Mesendoderm (in vitro differentiated cells): ENCODE measurements around the gene CP.

ENCODE experiments used
- DNase-seq: peaks from one replicate; pipeline ENCODE4 v3.0.0; 2013
- H2AK5ac ChIP-seq: 2 replicates; pipeline ENCODE4 v1.6.1; 2013; ENCODE audit warnings: low read length, inconsistent platforms
- H2BK120ac ChIP-seq: 2 replicates; pipeline ENCODE4 v1.6.1; 2013; ENCODE audit warnings: low read depth, mild to moderate bottlenecking, low read length, moderate library complexity, mixed read lengths
- H2BK15ac ChIP-seq: replicated peaks from 2 replicates; pipeline ENCODE4 v1.6.1; 2013; ENCODE audit warnings: low read depth, mild to moderate bottlenecking, moderate library complexity
- H2BK5ac ChIP-seq: 2 replicates; pipeline ENCODE4 v1.6.1; 2013; ENCODE audit warnings: low read length, inconsistent platforms
- H3K18ac ChIP-seq: 2 replicates; pipeline ENCODE4 v1.6.1; 2013; ENCODE audit warnings: mild to moderate bottlenecking, low read length, mixed read lengths
- H3K23ac ChIP-seq: one replicate; pipeline ENCODE4 v1.6.1; 2013; ENCODE audit warnings: low read length
- H3K27ac ChIP-seq: 2 replicates; pipeline ENCODE4 v1.5.1; 2013; ENCODE audit warnings: low read depth, mild to moderate bottlenecking, inconsistent platforms, low read length, moderate library complexity
- H3K27me3 ChIP-seq: 2 replicates; pipeline ENCODE4 v1.6.1; 2013; ENCODE audit warnings: low read length, control low read depth, mild to moderate bottlenecking, inconsistent platforms; ENCODE audit not compliant: insufficient read depth, poor library complexity
- H3K36me3 ChIP-seq: 2 replicates; pipeline ENCODE4 v1.6.1; 2013; ENCODE audit warnings: low read length, inconsistent platforms; ENCODE audit not compliant: control insufficient read depth, insufficient read depth
- H3K4ac ChIP-seq: one replicate; pipeline ENCODE4 v1.6.1; 2013; ENCODE audit warnings: low read depth, mild to moderate bottlenecking, low read length, moderate library complexity
- H3K4me1 ChIP-seq: 2 replicates; pipeline ENCODE4 v1.6.1; 2013; ENCODE audit warnings: low read depth, low read length, inconsistent platforms; ENCODE audit not compliant: control insufficient read depth
- H3K4me2 ChIP-seq: 2 replicates; pipeline ENCODE4 v1.6.1; 2013; ENCODE audit warnings: low read length
- H3K4me3 ChIP-seq: 2 replicates; pipeline ENCODE4 v1.5.1; 2013; ENCODE audit warnings: mild to moderate bottlenecking, low read length
- H3K56ac ChIP-seq: one replicate; pipeline ENCODE4 v1.6.1; 2013; ENCODE audit warnings: low read length
- H3K79me1 ChIP-seq: 2 replicates; pipeline ENCODE4 v1.6.1; 2013; ENCODE audit warnings: low read length, inconsistent platforms
- H3K79me2 ChIP-seq: 2 replicates; pipeline ENCODE4 v1.6.1; 2013; ENCODE audit warnings: mild to moderate bottlenecking, low read length; ENCODE audit not compliant: control insufficient read depth, insufficient read depth
- H3K9ac ChIP-seq: 2 replicates; pipeline ENCODE4 v1.6.1; 2013; ENCODE audit warnings: low read length, inconsistent platforms
- H4K5ac ChIP-seq: one replicate; pipeline ENCODE4 v1.6.1; 2013; ENCODE audit warnings: low read length
- H4K8ac ChIP-seq: one replicate; pipeline ENCODE4 v1.6.1; 2013; ENCODE audit warnings: low read depth, mild to moderate bottlenecking, control low read depth, low read length, moderate library complexity
- WGBS: extraction: QIAGEN DNeasy Blood & Tissue Kit; methylation state at CpG from one replicate; pipeline ENCODE4 v1.1.7; 2013; ENCODE audit warnings: low lambda C conversion rate, missing lambda C conversion rate; ENCODE audit not compliant: insufficient coverage; ENCODE audit errors: extremely low coverage; 5-methylcytosine and 5-hydroxymethylcytosine counted together

The CP gene

DNA sequence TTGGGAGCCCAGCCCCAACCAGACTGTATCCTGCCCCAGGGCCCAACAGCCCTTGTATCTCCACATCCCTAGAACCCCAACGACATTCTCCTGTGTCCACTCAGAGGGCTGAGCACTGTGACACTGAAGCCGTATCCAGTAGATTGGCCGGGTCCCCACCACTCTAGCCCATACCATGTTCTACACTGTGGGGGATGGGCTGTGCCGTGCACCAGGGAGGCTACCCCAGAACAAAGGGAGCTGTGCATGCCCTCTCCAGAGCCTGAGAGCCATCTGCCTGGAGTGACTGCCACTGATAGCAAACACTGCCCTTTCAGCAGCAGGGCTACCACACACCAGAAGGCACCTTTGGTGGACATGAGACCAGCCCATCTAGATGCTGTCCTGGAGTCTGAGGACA, 37.1 kb upstream of the CP start:
- no peak overlapping the region for H3K18ac ChIP-seq
- H3K4ac ChIP-seq = no peak overlapping the region
- no peak overlapping the region for H3K23ac ChIP-seq
- H3K4me1 ChIP-seq = no peaks in the 10 kb centered on the region
- no peak for DNase-seq
- H2BK15ac ChIP-seq = no peak overlapping the region
- no peak overlapping the region for H2BK120ac ChIP-seq
- H3K79me2 ChIP-seq = no peaks in the 10 kb centered on the region
- no peak overlapping the region for H2BK5ac ChIP-seq
- H4K5ac ChIP-seq = no peak overlapping the region
- H3K27me3 ChIP-seq = no peaks in the 10 kb centered on the region
- H4K8ac ChIP-seq = no peak overlapping the region
- H2AK5ac ChIP-seq = no peak overlapping the region
- H3K4me2 ChIP-seq = no peak overlapping the region
- no peak overlapping the region for H3K56ac ChIP-seq
- WGBS = no CpG with 5 or more reads among the region's 4 CpGs
- no peak overlapping the region for H3K9ac ChIP-seq
- no peak overlapping the region for H3K4me3 ChIP-seq
- H3K79me1 ChIP-seq = no peaks in the 10 kb centered on the region
- H3K36me3 ChIP-seq = no peaks in the 10 kb centered on the region
- no peak overlapping the region for H3K27ac ChIP-seq

DNA sequence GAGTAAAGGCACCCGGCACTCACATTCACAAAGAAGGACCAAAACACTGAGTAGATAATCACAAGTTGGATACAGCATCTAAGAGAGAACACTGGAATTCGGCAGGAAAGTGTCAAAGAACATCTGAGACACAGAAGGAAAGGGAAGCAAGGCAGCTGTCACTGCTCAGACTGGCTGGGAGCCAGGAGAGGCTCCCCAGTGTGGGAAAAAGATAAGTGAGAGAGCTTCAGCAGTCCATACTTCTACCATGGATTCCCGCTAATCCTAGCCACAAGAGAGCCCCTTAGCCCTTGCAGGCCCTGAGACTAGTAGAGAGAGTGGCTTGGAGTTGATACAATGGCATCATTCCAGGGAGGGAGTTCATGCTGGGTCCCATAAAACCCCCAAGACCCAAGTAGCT, 36.7 kb upstream of the CP start:
- Histone ChIP-seq H3K36me3 (no peaks in the 10 kb centered on the region), H3K4me2 (no peak overlapping the region)

DNA sequence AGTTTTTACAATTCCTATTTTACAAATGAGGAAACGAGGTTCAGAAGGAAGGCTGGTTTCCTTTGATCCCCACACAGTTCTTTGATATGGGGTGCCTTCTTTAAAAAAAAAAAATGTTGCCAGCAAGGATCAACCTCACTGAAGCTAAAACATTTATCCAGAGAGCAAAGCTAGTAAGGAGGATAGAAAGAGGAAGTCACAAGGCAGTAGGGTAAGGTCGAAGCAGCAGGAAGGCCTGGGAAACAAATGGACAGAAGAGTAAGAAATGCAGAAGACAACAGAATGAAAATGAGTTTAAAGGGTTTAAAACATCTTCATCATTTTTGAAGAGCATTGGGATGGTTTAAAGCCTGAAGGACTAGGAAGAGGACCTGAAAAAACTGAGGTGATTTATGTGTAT, 30.6 kb upstream of the CP start:
- no peak overlapping the region for H3K23ac ChIP-seq
- no peak overlapping the region for H4K5ac ChIP-seq
- no peak overlapping the region for H2BK5ac ChIP-seq
- H3K79me1 ChIP-seq = no peaks in the 10 kb centered on the region
- no peaks in the 10 kb centered on the region for H3K4me1 ChIP-seq
- no peaks in the 10 kb centered on the region for H3K79me2 ChIP-seq
- no peak overlapping the region for H2AK5ac ChIP-seq
- DNase-seq = no peak
- no peaks in the 10 kb centered on the region for H3K36me3 ChIP-seq
- H3K27me3 ChIP-seq = no peaks in the 10 kb centered on the region
- H3K27ac ChIP-seq = no peak overlapping the region
- no peak overlapping the region for H3K18ac ChIP-seq
- no peak overlapping the region for H3K9ac ChIP-seq
- WGBS = no CpG with 5 or more reads among the region's 2 CpGs
- H3K4me2 ChIP-seq = no peak overlapping the region
- no peak overlapping the region for H3K4ac ChIP-seq
- no peak overlapping the region for H2BK120ac ChIP-seq
- no peak overlapping the region for H4K8ac ChIP-seq
- no peak overlapping the region for H3K4me3 ChIP-seq
- H2BK15ac ChIP-seq = no peak overlapping the region
- H3K56ac ChIP-seq = no peak overlapping the region

More for the DNA sequence above, 36.7 kb upstream of the CP start:
- Histone ChIP-seq H3K4me3 (no peak overlapping the region), H4K5ac (no peak overlapping the region), H3K56ac (no peak overlapping the region), H3K9ac (no peak overlapping the region), H2BK120ac (no peak overlapping the region), H3K27ac (no peak overlapping the region), H3K79me1 (no peaks in the 10 kb centered on the region), H3K4ac (no peak overlapping the region), H4K8ac (no peak overlapping the region), H3K23ac (no peak overlapping the region), H2BK5ac (no peak overlapping the region), H3K4me1 (no peaks in the 10 kb centered on the region), H3K27me3 (no peaks in the 10 kb centered on the region), H3K18ac (no peak overlapping the region), H3K79me2 (no peaks in the 10 kb centered on the region), H2BK15ac (no peak overlapping the region), H2AK5ac (no peak overlapping the region)
- WGBS = no CpG with 5 or more reads among the region's 3 CpGs
- DNase-seq = peak; percentile 51

DNA sequence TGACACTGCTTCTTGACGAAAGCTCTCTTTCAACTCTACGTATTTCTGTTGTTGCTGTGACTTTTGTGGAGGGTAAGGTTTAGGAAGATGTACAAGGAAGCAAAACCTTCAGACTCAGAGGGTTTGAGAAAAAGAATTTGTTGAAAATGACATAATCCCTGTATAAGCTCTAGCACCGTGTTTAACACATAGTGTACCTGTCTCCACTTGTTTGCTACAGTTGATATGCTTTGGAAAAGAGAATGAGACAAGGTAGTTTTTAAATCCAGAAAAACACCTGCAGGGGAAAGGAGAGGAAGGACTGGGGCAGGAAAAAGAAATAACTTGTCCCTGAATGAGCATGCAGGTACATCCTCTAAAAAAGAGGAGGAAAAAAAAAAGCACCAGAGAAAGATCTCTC, 29.6 kb upstream of the CP start:
- H3K4ac ChIP-seq = no peak overlapping the region
- H3K23ac ChIP-seq = no peak overlapping the region
- no peak overlapping the region for H3K4me2 ChIP-seq
- no peak for DNase-seq
- no peak overlapping the region for H3K56ac ChIP-seq
- no peaks in the 10 kb centered on the region for H3K4me1 ChIP-seq
- no peak overlapping the region for H2BK5ac ChIP-seq
- H3K79me1 ChIP-seq = no peaks in the 10 kb centered on the region
- H3K27me3 ChIP-seq = no peaks in the 10 kb centered on the region
- no peak overlapping the region for H4K8ac ChIP-seq
- H3K4me3 ChIP-seq = no peak overlapping the region
- no peak overlapping the region for H3K27ac ChIP-seq
- no peaks in the 10 kb centered on the region for H3K36me3 ChIP-seq
- H4K5ac ChIP-seq = no peak overlapping the region
- no peak overlapping the region for H2BK120ac ChIP-seq
- no peaks in the 10 kb centered on the region for H3K79me2 ChIP-seq
- H3K9ac ChIP-seq = no peak overlapping the region
- no peak overlapping the region for H2BK15ac ChIP-seq
- no peak overlapping the region for H2AK5ac ChIP-seq
- WGBS = no CpG with 5 or more reads among the region's 3 CpGs
- no peak overlapping the region for H3K18ac ChIP-seq

DNA sequence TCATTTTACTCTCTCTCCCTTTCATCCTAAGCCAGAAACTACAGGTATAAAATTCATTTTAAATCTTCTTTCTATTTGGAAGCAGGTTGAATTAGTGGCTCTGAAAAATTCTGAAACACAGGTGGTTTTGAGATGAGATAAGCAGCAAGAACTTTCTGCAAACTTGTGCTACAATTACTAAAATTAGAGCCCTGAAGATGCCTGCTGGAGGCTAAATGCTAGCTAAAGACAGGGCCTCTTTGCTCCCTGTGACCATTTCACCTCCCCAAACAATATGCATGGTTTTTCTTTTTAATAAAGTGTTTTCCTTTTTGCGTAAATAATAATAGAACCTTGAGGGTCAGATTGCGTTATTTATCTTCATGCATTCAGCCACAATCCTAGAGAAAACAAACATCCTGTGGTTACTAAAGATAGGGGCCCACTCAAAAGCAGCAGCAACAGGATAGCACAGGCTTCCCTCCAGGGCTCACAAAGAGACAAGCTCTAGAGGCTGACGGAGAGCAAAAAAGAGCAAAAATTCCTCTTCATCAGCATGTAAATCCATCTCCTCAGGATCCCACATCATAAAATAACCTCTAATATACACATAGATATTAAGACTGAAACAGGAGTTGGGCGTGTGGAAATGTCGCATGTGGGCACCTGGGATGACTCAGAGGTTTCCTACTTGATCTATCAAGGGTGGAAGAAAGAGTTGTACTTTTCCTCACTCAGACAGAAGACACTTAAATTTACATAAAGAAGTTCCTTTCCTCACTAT, 26.5 kb upstream of the CP start:
- H3K9ac ChIP-seq = no peak overlapping the region
- no peak overlapping the region for H3K4ac ChIP-seq
- H3K18ac ChIP-seq = peak overlapping the region; percentile 40
- no peak overlapping the region for H2BK15ac ChIP-seq
- no peak overlapping the region for H2BK120ac ChIP-seq
- no peak overlapping the region for H3K27ac ChIP-seq
- H3K4me1 ChIP-seq = no peaks in the 10 kb centered on the region
- H3K4me3 ChIP-seq = no peak overlapping the region
- no CpG with 5 or more reads among the region's 5 CpGs for WGBS
- no peaks in the 10 kb centered on the region for H3K79me2 ChIP-seq
- H3K23ac ChIP-seq = no peak overlapping the region
- DNase-seq = peak; percentile 46
- H3K4me2 ChIP-seq = no peak overlapping the region
- no peak overlapping the region for H4K5ac ChIP-seq
- H3K36me3 ChIP-seq = no peaks in the 10 kb centered on the region
- H4K8ac ChIP-seq = no peak overlapping the region
- H3K56ac ChIP-seq = no peak overlapping the region
- H3K27me3 ChIP-seq = no peaks in the 10 kb centered on the region
- H2BK5ac ChIP-seq = no peak overlapping the region
- no peak overlapping the region for H2AK5ac ChIP-seq
- no peaks in the 10 kb centered on the region for H3K79me1 ChIP-seq
